GM18499 (cell line): ENCODE measurements around the gene ONECUT3.

Source experiments
- ATAC-seq: cut with Tn5 transposase; IDR thresholded peaks from one replicate; pipeline ENCODE4 v1.9.1; 2021; ENCODE audit warnings: moderate number of reproducible peaks; ENCODE audit not compliant: insufficient read depth, unreplicated experiment

Gene ONECUT3

GRCh38 chr19:1811942-1812425 is 58.7 kb downstream of the ONECUT3 start, which contains the start of gene ATP8B3:
Gene ATP8B3 (minus strand): TSS chr19:1812276. CDS start chr19:1811736, 540 bp downstream.
- ATAC-seq = peak; percentile 15

GRCh38 chr19:1812426-1813191 is 59.3 kb downstream of the ONECUT3 start:
- peak; percentile 36 for ATAC-seq

GRCh38 chr19:1813192-1814182 is 60.2 kb downstream of the ONECUT3 start:
- ATAC-seq = no peak

- no peak for ATAC-seq
These were observed 61.1 kb downstream of the ONECUT3 start for GRCh38 chr19:1814391-1814790.

- ATAC-seq = no peak
These were observed 61.7 kb downstream of the ONECUT3 start for GRCh38 chr19:1814833-1815604.

GRCh38 chr19:1815605-1816529 is 62.6 kb downstream of the ONECUT3 start:
- no peak for ATAC-seq

- no peak for ATAC-seq
These were observed 63.4 kb downstream of the ONECUT3 start for GRCh38 chr19:1816530-1817298.

- ATAC-seq = no peak
These were observed 64.4 kb downstream of the ONECUT3 start for GRCh38 chr19:1817553-1818179.

GRCh38 chr19:1818549-1819195 is 65.4 kb downstream of the ONECUT3 start:
- no peak for ATAC-seq

GRCh38 chr19:1819341-1820255 is 66.3 kb downstream of the ONECUT3 start:
- no peak for ATAC-seq

- ATAC-seq = no peak
These were observed 68.9 kb downstream of the ONECUT3 start for GRCh38 chr19:1822210-1822609.

- no peak for ATAC-seq
These were observed 69.7 kb downstream of the ONECUT3 start for GRCh38 chr19:1823020-1823419.

- ATAC-seq = no peak
These were observed 70.4 kb downstream of the ONECUT3 start for GRCh38 chr19:1823539-1824251.

GRCh38 chr19:1824252-1824622 is 70.9 kb downstream of the ONECUT3 start:
- ATAC-seq = no peak

- no peak for ATAC-seq
These were observed 72.7 kb downstream of the ONECUT3 start for GRCh38 chr19:1825909-1826556.
